IMR-90 (cell line): Measurements from ENCODE around the gene KCMF1.

Experiments used
- FOS ChIP-seq: fragments of 150-350 bp; IDR thresholded peaks from 2 replicates; pipeline ENCODE4 v1.6.1; 2016; ENCODE audit warnings: low read depth, low read length
- MXI1 ChIP-seq: IDR thresholded peaks from 2 replicates; pipeline ENCODE4 v1.6.1; 2012; ENCODE audit warnings: low read depth, mild to moderate bottlenecking, low read length, moderate library complexity, borderline replicate concordance
- POLR2A ChIP-seq: IDR thresholded peaks from 2 replicates; pipeline ENCODE4 v1.6.1; 2012; ENCODE audit warnings: mild to moderate bottlenecking, low read depth, low read length
- RAD21 ChIP-seq: IDR thresholded peaks from 2 replicates; pipeline ENCODE4 v1.6.1; 2012; ENCODE audit warnings: low read length, improper control_type of control experiment
- RCOR1 ChIP-seq: IDR thresholded peaks from 2 replicates; pipeline ENCODE4 v1.6.1; 2012; ENCODE audit warnings: mild to moderate bottlenecking, low read length, improper control_type of control experiment; ENCODE audit not compliant: insufficient replicate concordance
- RFX5 ChIP-seq: IDR thresholded peaks from 2 replicates; pipeline ENCODE4 v1.8.0; 2012; ENCODE audit warnings: low read depth, mild to moderate bottlenecking, low read length, moderate library complexity
- TF ChIP-seq, protein P1 (sequence below): conservative IDR thresholded peaks from 2 replicates; pipeline ENCODE4 v1.5.1; 2012; ENCODE audit warnings: mild to moderate bottlenecking, low read depth, low read length, improper control_type of control experiment
- TF ChIP-seq, protein P2 (sequence below): fragments of 150-350 bp; IDR thresholded peaks from 2 replicates; pipeline ENCODE4 v1.6.1; 2017; ENCODE audit warnings: mild to moderate bottlenecking, antibody characterized with exemption, low read length, low read depth

DNA sequence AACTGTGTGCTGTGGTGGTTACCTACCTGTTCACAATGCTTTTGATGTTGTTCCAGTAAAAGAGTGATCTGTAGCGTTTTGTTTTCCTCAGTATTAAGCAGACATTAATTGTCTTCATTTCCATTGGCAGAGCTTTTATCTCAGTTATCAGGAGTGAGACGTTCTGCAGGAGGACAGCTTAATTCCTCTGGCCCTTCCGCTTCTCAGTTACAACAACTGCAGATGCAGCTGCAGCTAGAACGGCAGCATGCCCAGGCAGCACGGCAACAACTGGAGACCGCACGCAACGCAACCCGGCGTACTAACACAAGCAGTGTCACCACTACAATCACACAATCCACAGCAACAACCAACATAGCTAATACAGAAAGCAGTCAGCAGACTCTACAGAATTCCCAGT lies 78.3 kb downstream of the KCMF1 start:
- no peak for TF ChIP-seq POLR2A
- TF ChIP-seq, protein P1, sequence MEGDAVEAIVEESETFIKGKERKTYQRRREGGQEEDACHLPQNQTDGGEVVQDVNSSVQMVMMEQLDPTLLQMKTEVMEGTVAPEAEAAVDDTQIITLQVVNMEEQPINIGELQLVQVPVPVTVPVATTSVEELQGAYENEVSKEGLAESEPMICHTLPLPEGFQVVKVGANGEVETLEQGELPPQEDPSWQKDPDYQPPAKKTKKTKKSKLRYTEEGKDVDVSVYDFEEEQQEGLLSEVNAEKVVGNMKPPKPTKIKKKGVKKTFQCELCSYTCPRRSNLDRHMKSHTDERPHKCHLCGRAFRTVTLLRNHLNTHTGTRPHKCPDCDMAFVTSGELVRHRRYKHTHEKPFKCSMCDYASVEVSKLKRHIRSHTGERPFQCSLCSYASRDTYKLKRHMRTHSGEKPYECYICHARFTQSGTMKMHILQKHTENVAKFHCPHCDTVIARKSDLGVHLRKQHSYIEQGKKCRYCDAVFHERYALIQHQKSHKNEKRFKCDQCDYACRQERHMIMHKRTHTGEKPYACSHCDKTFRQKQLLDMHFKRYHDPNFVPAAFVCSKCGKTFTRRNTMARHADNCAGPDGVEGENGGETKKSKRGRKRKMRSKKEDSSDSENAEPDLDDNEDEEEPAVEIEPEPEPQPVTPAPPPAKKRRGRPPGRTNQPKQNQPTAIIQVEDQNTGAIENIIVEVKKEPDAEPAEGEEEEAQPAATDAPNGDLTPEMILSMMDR: no peak
- no peak for TF ChIP-seq MXI1
- no peak for TF ChIP-seq RAD21
- TF ChIP-seq, protein P2, sequence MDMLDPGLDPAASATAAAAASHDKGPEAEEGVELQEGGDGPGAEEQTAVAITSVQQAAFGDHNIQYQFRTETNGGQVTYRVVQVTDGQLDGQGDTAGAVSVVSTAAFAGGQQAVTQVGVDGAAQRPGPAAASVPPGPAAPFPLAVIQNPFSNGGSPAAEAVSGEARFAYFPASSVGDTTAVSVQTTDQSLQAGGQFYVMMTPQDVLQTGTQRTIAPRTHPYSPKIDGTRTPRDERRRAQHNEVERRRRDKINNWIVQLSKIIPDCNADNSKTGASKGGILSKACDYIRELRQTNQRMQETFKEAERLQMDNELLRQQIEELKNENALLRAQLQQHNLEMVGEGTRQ: no peak
- no peak for TF ChIP-seq RCOR1
- no peak for TF ChIP-seq FOS
- no peak for TF ChIP-seq RFX5
